Cardiac muscle cell (in vitro differentiated cells and primary cell): ENCODE data around the gene ERC2. TPM values are rescaled to one million over a fixed set of nuclear protein-coding genes. Genes with fewer than 3 reads are reported as not detected.

Experiments
- DNase-seq, 2 donors: peaks; one replicate each; pipeline versions ENCODE4 v3.0.0 to v3.0.0-alpha.2; 2010 to 2017; ENCODE audit warnings: low read depth in 1 of 2, low spot score in 1 of 2
- H3K27ac ChIP-seq: fragments of 200-600 bp; sonication (generic); 2 replicates; pipeline ENCODE4 v1.5.1; 2016
- H3K27me3 ChIP-seq: fragments of 200-600 bp; sonication (generic); 2 replicates; pipeline ENCODE4 v1.6.0; 2016; ENCODE audit warnings: control low read depth
- H3K36me3 ChIP-seq: fragments of 200-600 bp; sonication (generic); 2 replicates; pipeline ENCODE4 v1.5.1; 2016; ENCODE audit warnings: control low read depth
- H3K4me1 ChIP-seq: fragments of 200-600 bp; sonication (generic); 2 replicates; pipeline ENCODE4 v1.8.1; 2017; ENCODE audit warnings: low read depth, mild to moderate bottlenecking, mixed run types
- H3K4me3 ChIP-seq: fragments of 200-600 bp; sonication (generic); 2 replicates; pipeline ENCODE4 v1.5.1; 2016; ENCODE audit warnings: mild to moderate bottlenecking
- H3K9me3 ChIP-seq: fragments of 200-600 bp; sonication (generic); 2 replicates; pipeline ENCODE4 v1.5.1; 2017; ENCODE audit warnings: low read depth, mild to moderate bottlenecking, control low read depth
- CTCF ChIP-seq: IDR thresholded peaks from 2 replicates; pipeline ENCODE4 v1.5.1; 2012; ENCODE audit warnings: low read depth, mild to moderate bottlenecking, low read length
- polyA plus RNA-seq: library from polyadenylated mRNA; unstranded; fragments of >200 nt; fragmentation: Nextera tagmentation; extraction: Ambion mirVana; gene quantifications from 2 replicates; pipeline ENCODE4 v1.2.1, GENCODE V29; 2016
- total RNA-seq: library from RNA; depleted of rRNA; stranded (reverse); fragments of >200 nt; gene quantifications from 2 replicates; pipeline ENCODE4 v1.2.3, GENCODE V29; 2016

ERC2 gene
- total and polyA plus RNA-seq, 2 experiments from 2014 or later = 18.1 to 29.0 TPM

DNA sequence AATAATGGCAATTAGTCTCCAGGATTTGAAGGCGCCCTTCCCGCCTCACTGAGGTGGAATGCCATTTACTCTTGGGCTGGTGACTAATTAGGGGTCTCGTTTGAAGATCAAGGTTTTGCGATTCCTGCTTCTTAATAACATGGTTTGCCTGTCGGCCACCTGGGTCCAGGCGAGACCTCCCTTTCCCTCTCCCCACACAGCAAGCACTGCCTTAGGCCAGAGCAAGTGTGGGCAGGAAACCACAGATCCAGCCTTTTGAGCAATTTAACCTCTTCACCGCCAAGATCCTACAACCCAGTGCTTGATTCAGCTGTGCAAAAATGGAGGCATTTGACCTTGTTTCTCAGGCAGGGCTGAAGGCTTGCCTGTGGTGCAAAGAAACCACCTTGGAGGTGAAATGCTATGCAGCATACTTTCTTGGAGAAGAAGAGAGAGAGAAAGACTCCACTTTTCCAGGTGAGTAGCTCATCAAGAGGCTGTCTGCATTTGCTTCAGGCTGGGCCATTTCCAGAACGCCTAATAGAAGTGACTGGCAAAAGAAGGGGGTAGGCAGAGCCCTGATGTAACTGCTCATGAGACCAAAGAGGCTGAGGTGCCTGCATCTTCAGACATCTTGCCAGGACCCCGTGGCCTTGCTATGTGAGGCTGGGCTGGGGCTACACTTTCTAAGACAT, 947.1 kb downstream of the ERC2 start:
- Histone ChIP-seq H3K27ac (no peak overlapping the region), H3K27me3 (no peaks in the 10 kb centered on the region), H3K9me3 (no peaks in the 10 kb centered on the region), H3K4me1 (no peaks in the 10 kb centered on the region), H3K36me3 (no peaks in the 10 kb centered on the region), H3K4me3 (no peak overlapping the region)
- no peak for DNase-seq
- no peak for TF ChIP-seq CTCF

DNA sequence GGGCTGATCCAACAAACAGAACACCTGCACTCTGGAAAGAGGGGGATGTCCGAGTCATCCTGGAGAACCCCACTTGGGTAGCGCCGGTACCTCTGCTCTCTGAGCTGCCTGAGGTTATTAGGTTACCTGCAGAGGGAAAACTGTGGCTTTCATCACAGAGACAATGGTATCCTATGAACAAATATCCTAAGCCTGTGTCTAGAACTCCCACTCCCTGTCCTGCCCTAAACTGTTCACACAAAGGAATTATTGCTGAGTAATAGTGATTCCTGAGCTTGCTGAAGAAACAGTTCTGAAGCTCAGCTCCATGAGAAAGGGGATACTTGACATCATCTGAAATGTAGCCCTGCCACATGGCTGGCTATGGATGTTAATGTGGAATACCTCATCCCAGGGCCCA, 949.2 kb downstream of the ERC2 start:
- H3K4me1 ChIP-seq = no peaks in the 10 kb centered on the region
- no peak overlapping the region for H3K4me3 ChIP-seq
- H3K27ac ChIP-seq = no peak overlapping the region
- DNase-seq = no peak
- no peaks in the 10 kb centered on the region for H3K9me3 ChIP-seq
- H3K27me3 ChIP-seq = no peaks in the 10 kb centered on the region
- H3K36me3 ChIP-seq = no peaks in the 10 kb centered on the region
- TF ChIP-seq CTCF = no peak

DNA sequence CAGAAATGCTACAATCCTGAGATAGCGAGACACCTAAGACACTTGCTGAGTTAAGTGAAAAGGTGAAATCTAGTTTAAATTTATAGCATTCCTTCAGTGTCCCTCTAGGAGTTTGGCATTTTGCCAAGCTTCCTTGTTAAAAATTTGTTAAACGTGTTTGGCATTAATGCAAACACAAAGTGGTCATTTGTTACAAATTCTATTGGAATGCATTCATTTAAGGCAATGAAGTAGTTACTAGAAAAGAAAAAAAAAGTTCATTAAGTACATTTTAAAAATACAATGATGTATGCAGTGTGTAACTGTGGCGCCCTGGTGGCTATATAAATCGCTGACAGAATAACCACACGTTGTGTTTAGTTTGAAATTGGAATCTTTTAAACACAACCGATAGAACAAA, 949.8 kb downstream of the ERC2 start:
- Histone ChIP-seq H3K27me3 (no peaks in the 10 kb centered on the region), H3K4me1 (no peaks in the 10 kb centered on the region), H3K36me3 (no peaks in the 10 kb centered on the region), H3K9me3 (no peaks in the 10 kb centered on the region), H3K4me3 (no peak overlapping the region), H3K27ac (no peak overlapping the region)
- DNase-seq = no peak
- no peak for TF ChIP-seq CTCF

DNA sequence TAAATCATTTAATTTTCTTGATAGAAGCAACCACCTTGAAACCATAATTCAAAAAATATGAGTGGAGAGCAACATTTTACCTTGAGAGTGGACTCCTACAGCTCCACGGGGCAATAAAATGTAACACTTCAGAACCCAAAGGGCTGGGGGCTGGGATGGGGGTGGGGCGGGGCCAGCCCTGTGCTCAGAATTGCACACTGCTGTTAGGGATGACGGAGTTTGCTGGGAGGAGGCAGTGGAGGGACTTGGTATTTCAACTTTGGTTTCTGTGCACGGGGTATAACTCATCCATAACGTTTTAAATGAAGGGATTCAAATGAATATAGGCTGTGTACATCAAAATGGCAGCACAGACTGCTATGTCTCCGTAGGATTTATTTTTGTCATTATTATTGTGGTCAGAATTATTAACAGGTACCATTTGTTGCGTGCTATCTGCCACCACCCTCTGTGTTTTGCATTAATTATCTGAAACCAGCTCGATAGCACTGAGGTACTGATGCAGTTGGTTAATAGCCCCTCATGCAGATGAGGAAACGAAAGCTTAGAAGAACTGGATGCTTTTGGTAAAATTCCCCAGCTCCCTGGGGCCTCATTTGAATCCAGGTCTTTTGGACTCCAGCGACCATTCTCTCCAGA, 951.8 kb downstream of the ERC2 start:
- H3K36me3 ChIP-seq = no peaks in the 10 kb centered on the region
- H3K27ac ChIP-seq = no peak overlapping the region
- no peaks in the 10 kb centered on the region for H3K9me3 ChIP-seq
- no peak for DNase-seq
- H3K4me1 ChIP-seq = no peaks in the 10 kb centered on the region
- TF ChIP-seq CTCF = no peak
- no peaks in the 10 kb centered on the region for H3K27me3 ChIP-seq
- H3K4me3 ChIP-seq = no peak overlapping the region

DNA sequence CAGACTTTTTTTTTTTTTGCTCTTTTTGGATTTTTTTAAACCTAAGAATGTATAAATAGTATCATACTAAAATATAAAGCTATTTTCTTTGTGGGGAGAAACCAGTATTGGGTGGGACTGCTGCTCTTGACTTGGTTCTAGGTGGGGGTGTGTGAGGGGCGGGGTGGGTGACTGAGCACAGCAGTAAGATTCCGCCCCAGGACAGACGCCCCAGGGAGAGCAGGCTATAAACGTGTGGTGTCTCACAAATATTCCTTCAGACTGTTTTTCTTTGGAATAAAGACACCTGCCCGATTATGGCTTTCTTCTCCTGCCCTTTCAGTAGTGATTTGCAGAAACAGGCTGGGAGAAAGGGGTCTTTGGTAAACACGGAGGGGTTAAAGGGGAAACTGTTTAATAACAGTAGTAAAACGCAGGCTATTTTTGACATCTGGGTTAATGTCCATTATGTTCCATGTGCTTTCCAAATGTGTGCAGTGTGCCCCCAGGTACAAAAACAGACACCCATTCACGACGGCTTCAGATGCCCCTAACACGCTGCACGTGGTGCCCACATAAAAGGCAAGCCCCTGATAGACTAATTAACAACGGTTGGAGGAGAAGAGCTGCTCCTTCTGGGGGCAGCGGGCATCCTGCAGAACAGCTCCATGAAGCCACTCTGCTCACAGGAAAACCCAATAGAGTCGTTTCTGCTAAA, 952.6 kb downstream of the ERC2 start:
- Histone ChIP-seq H3K36me3 (no peaks in the 10 kb centered on the region), H3K9me3 (no peaks in the 10 kb centered on the region), H3K4me1 (no peaks in the 10 kb centered on the region), H3K27me3 (no peaks in the 10 kb centered on the region), H3K4me3 (no peak overlapping the region), H3K27ac (no peak overlapping the region)
- DNase-seq = no peak
- no peak for TF ChIP-seq CTCF
